NCI-H1105 treated with DMSO at 0.1 percent for 48 hours (cell line): ENCODE data around the gene TOB1.

ENCODE experiments used
- DNase-seq: peaks from one replicate; lab custom pipeline; 2025; lab: John Stamatoyannopoulos, UW

Gene TOB1

GRCh38 chr17:50832267-50832863 lies 33.8 kb downstream of the TOB1 start:
- no peak for DNase-seq

- DNase-seq = no peak
Observed at GRCh38 chr17:50831471-50831928, 34.7 kb downstream of the TOB1 start.

GRCh38 chr17:50830994-50831393 lies 35.2 kb downstream of the TOB1 start:
- no peak for DNase-seq

GRCh38 chr17:50830352-50830751 lies 35.8 kb downstream of the TOB1 start:
- no peak for DNase-seq

- no peak for DNase-seq
Observed at GRCh38 chr17:50829332-50829731, 36.8 kb downstream of the TOB1 start.

GRCh38 chr17:50828508-50829170 lies 37.5 kb downstream of the TOB1 start:
- no peak for DNase-seq

GRCh38 chr17:50825188-50825587 lies 41.0 kb downstream of the TOB1 start:
- no peak for DNase-seq

- DNase-seq = no peak
Observed at GRCh38 chr17:50824429-50824828, 41.7 kb downstream of the TOB1 start.

GRCh38 chr17:50822550-50822949 lies 43.6 kb downstream of the TOB1 start:
- DNase-seq = no peak

GRCh38 chr17:50820651-50821050 lies 45.5 kb downstream of the TOB1 start:
- no peak for DNase-seq

GRCh38 chr17:50818921-50819657 lies 47.1 kb downstream of the TOB1 start:
- DNase-seq = no peak

GRCh38 chr17:50818261-50818660 lies 47.9 kb downstream of the TOB1 start:
- no peak for DNase-seq

- no peak for DNase-seq
Observed at GRCh38 chr17:50817838-50818237, 48.3 kb downstream of the TOB1 start.

- DNase-seq = no peak
Observed at GRCh38 chr17:50816771-50817751, 49.1 kb downstream of the TOB1 start.

GRCh38 chr17:50816271-50816670 lies 49.9 kb downstream of the TOB1 start:
- DNase-seq = no peak

GRCh38 chr17:50815400-50815799 lies 50.8 kb downstream of the TOB1 start:
- no peak for DNase-seq

GRCh38 chr17:50813583-50813982 lies 52.6 kb downstream of the TOB1 start:
- DNase-seq = no peak
